Ishikawa (cell line): ENCODE data around the gene ZNF280D.

ENCODE experiments used
- CEBPB ChIP-seq: IDR thresholded peaks from 2 replicates; pipeline ENCODE4 v1.6.1; 2012
- CREB1 ChIP-seq: IDR thresholded peaks from 2 replicates; pipeline ENCODE4 v1.6.1; 2012; ENCODE audit warnings: low read depth
- EGR1 ChIP-seq: IDR thresholded peaks from 2 replicates; pipeline ENCODE4 v1.6.1; 2012
- EP300 ChIP-seq: IDR thresholded peaks from 2 replicates; pipeline ENCODE4 v1.6.1; 2012; ENCODE audit warnings: borderline replicate concordance
- FOXM1 ChIP-seq: IDR thresholded peaks from 2 replicates; pipeline ENCODE4 v1.6.1; 2012; ENCODE audit warnings: low read depth, borderline replicate concordance
- MAX ChIP-seq: IDR thresholded peaks from 2 replicates; pipeline ENCODE4 v1.6.1; 2012
- RAD21 ChIP-seq: IDR thresholded peaks from 2 replicates; pipeline ENCODE4 v1.6.1; 2012; ENCODE audit warnings: low read depth
- REST ChIP-seq: IDR thresholded peaks from 2 replicates; pipeline ENCODE4 v1.6.1; 2012; ENCODE audit warnings: low read depth, mild to moderate bottlenecking
- TAF1 ChIP-seq: IDR thresholded peaks from 2 replicates; pipeline ENCODE4 v1.6.1; 2012; ENCODE audit warnings: low read depth, mild to moderate bottlenecking
- TEAD4 ChIP-seq: IDR thresholded peaks from 2 replicates; pipeline ENCODE4 v1.6.1; 2012
- USF1 ChIP-seq: IDR thresholded peaks from 2 replicates; pipeline ENCODE4 v1.6.1; 2012
- YY1 ChIP-seq: IDR thresholded peaks from 2 replicates; pipeline ENCODE4 v1.6.1; 2012; ENCODE audit warnings: low read depth

GRCh38 chr15:56757875-56758274 is 24.6 kb upstream of the ZNF280D start:
- TF ChIP-seq EP300 = no peak
- no peak for TF ChIP-seq MAX
- no peak for TF ChIP-seq YY1
- no peak for TF ChIP-seq TEAD4
- TF ChIP-seq CREB1 = no peak
- TF ChIP-seq RAD21 = no peak
- no peak for TF ChIP-seq REST
- TF ChIP-seq USF1 = no peak
- TF ChIP-seq TAF1 = no peak
- TF ChIP-seq FOXM1 = no peak
- TF ChIP-seq CEBPB = no peak
- TF ChIP-seq EGR1 = no peak
